PC-9 (cell line): ENCODE data around the gene HIKESHI. TPM values are rescaled to one million over a fixed set of nuclear protein-coding genes. Genes with fewer than 3 reads are reported as not detected.

Experiments
- BruUV-seq: library from RNA; stranded (reverse); fragments of 400-500 nt; replicated peaks from 2 replicates; lab custom pipeline; 2021; lab: Mats Ljungman, UMichigan
- CTCF ChIA-PET: fragments of 300-600 bp; sonication (Branson Sonifier 250); formaldehyde crosslinking; loops from one replicate; lab custom pipeline; 2022; ENCODE audit warnings: antibody characterized with exemption; lab: Charles Lee
- POLR2A ChIA-PET: fragments of 300-600 bp; sonication (Branson Sonifier 250); formaldehyde crosslinking; loops from one replicate; lab custom pipeline; 2022; ENCODE audit warnings: antibody characterized with exemption; ENCODE audit not compliant: unreplicated experiment; lab: Charles Lee
- DNase-seq, 2 experiments: peaks; one replicate each; pipeline versions ENCODE4 v3.0.0 to v3.0.0-alpha.2; 2015 to 2022; ENCODE audit warnings: mixed read lengths in 1 of 2
- H2AFZ ChIP-seq: fragments of 200-600 bp; sonication (generic); 2 replicates; pipeline ENCODE4 v1.8.1; 2017; ENCODE audit warnings: antibody characterized with exemption
- H3F3A ChIP-seq: fragments of 200-600 bp; sonication (generic); 2 replicates; pipeline ENCODE4 v1.8.1; 2017; ENCODE audit warnings: antibody characterized with exemption, mild to moderate bottlenecking, low read depth; ENCODE audit not compliant: insufficient read depth
- H3K27ac ChIP-seq: fragments of 200-600 bp; sonication (generic); 2 replicates; pipeline ENCODE4 v1.6.1; 2016; ENCODE audit warnings: mixed run types
- H3K27me3 ChIP-seq: fragments of 200-600 bp; sonication (generic); 2 replicates; pipeline ENCODE4 v1.6.1; 2016; ENCODE audit warnings: low read depth, mixed run types; ENCODE audit not compliant: insufficient read depth
- H3K36me3 ChIP-seq: fragments of 200-600 bp; sonication (generic); 2 replicates; pipeline ENCODE4 v1.6.1; 2016; ENCODE audit warnings: low read depth, mixed run types
- H3K4me1 ChIP-seq: fragments of 200-600 bp; sonication (generic); replicated peaks from 2 replicates; pipeline ENCODE4 v1.6.1; 2016; ENCODE audit warnings: mixed run types; ENCODE audit not compliant: insufficient read depth
- H3K4me2 ChIP-seq: fragments of 200-600 bp; sonication (generic); 2 replicates; pipeline ENCODE4 v1.6.1; 2017; ENCODE audit warnings: mixed run types
- H3K4me3 ChIP-seq: fragments of 200-600 bp; sonication (generic); 2 replicates; pipeline ENCODE4 v1.6.1; 2016; ENCODE audit warnings: mixed run types
- H3K79me2 ChIP-seq: fragments of 200-600 bp; sonication (generic); 2 replicates; pipeline ENCODE4 v1.6.1; 2017; ENCODE audit warnings: low read depth, mixed run types
- H3K9me2 ChIP-seq: fragments of 200-600 bp; sonication (generic); 2 replicates; pipeline ENCODE4 v1.8.1; 2017; ENCODE audit warnings: mild to moderate bottlenecking; ENCODE audit not compliant: insufficient read depth
- H3K9me3 ChIP-seq: fragments of 200-600 bp; sonication (generic); 2 replicates; pipeline ENCODE4 v1.8.1; 2016; ENCODE audit warnings: low read depth; ENCODE audit not compliant: insufficient read depth
- H4K20me1 ChIP-seq: fragments of 200-600 bp; sonication (generic); 2 replicates; pipeline ENCODE4 v1.8.1; 2017; ENCODE audit not compliant: insufficient read depth
- CTCF ChIP-seq: fragments of 200-600 bp; sonication (generic); conservative IDR thresholded peaks from 2 replicates; pipeline ENCODE4 v1.6.1; 2017; ENCODE audit warnings: mixed run types, antibody characterized with exemption, mild to moderate bottlenecking, moderate library complexity
- EZH2 ChIP-seq: fragments of 200-600 bp; sonication (generic); IDR thresholded peaks from 2 replicates; pipeline ENCODE4 v1.8.0; 2017; ENCODE audit warnings: antibody characterized with exemption, low read depth
- intact Hi-C: fragments of 100-400 bp; cut with micrococcal nuclease; formaldehyde crosslinking; loops from one replicate; pipeline ENCODE4 v1.10.0; 2022; ENCODE audit not compliant: unreplicated experiment
- total RNA-seq: library from RNA; stranded (reverse); gene quantifications from 2 replicates; pipeline ENCODE4 v1.2.3, GENCODE V29; 2021

HIKESHI gene
- total RNA-seq, 1 experiment from 2014 or later = 42.0 TPM

- no peak for DNase-seq
- TF ChIP-seq CTCF = no peak
- no peak for TF ChIP-seq EZH2
- ChIA-PET CTCF (no interaction called here), POLR2A (interaction anchor here (0.7 kb wide), 1 partner anchor 19 kb away, joined by 6 read pairs; no protein-coding TSS in a partner anchor)
- peaks cover 66% of the 10 kb centered on the region for H3K79me2 ChIP-seq
- H3K27me3 ChIP-seq = no peaks in the 10 kb centered on the region
- no peaks in the 10 kb centered on the region for H3K9me3 ChIP-seq
- peaks cover 12% of the 10 kb centered on the region for H4K20me1 ChIP-seq
- H3K4me2 ChIP-seq = no peak overlapping the region
- H3K9me2 ChIP-seq = no peaks in the 10 kb centered on the region
- peaks cover 47% of the 10 kb centered on the region for H3K36me3 ChIP-seq
- no peak overlapping the region for H2AFZ ChIP-seq
- no peak overlapping the region for H3K27ac ChIP-seq
- H3K4me3 ChIP-seq = no peak overlapping the region
- H3K4me1 ChIP-seq = no peaks in the 10 kb centered on the region
- 0 out of 2 replicates have a peak, but pooled peaks cover 26% of the 10 kb centered on the region for H3F3A ChIP-seq
- intact Hi-C loops = no loop called here
- BruUV-seq = no TSS peak
Measured at GRCh38 chr11:86269645-86270044, 32.4 kb upstream of the HIKESHI start.

- H3K9me3 ChIP-seq = no peaks in the 10 kb centered on the region
- BruUV-seq = no TSS peak
- H3K4me1 ChIP-seq = no peaks in the 10 kb centered on the region
- H4K20me1 ChIP-seq = peaks cover 20% of the 10 kb centered on the region
- H2AFZ ChIP-seq = no peak overlapping the region
- peak; percentile 48; the same call in 1 of the 2 replicates for TF ChIP-seq CTCF
- no peak for TF ChIP-seq EZH2
- no peaks in the 10 kb centered on the region for H3K27me3 ChIP-seq
- ChIA-PET POLR2A (no interaction called here), CTCF (no interaction called here)
- intact Hi-C loops = no loop called here
- H3K4me3 ChIP-seq = no peak overlapping the region
- no peaks in the 10 kb centered on the region for H3K9me2 ChIP-seq
- H3K27ac ChIP-seq = no peak overlapping the region
- H3K4me2 ChIP-seq = no peak overlapping the region
- H3K36me3 ChIP-seq = peaks cover 48% of the 10 kb centered on the region
- no peak for DNase-seq
- H3F3A ChIP-seq = 0 out of 2 replicates have a peak, but pooled peaks cover 4% of the 10 kb centered on the region
- H3K79me2 ChIP-seq = peaks cover 66% of the 10 kb centered on the region
Measured at GRCh38 chr11:86274503-86274902, 27.5 kb upstream of the HIKESHI start.

DNA sequence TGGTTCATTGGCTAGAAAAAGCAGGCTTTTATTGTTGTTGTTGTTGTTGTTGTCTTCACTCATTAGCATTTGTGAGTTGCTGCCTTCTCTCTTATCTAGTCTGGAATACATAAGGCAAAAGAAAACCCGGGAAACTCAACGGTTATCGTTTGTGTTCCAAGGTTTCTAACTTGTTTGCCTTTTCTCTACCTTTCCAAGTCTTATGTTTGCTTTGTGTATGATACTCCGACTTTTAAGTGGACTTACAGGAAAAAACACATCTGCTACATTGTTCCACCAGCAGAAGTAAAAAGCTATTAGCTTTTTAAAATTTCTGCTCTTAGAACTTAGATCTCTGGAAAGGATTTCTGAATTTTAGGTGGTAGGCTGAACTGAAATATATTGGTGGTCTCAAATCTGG, 27.0 kb upstream of the HIKESHI start:
- intact Hi-C loops = no loop called here

More for the DNA sequence above, 27.0 kb upstream of the HIKESHI start:
- 0 out of 2 replicates have a peak, but pooled peaks cover under 1% of the 10 kb centered on the region for H3F3A ChIP-seq
- POLR2A ChIA-PET = no interaction called here
- no peak overlapping the region for H3K4me3 ChIP-seq
- H3K27me3 ChIP-seq = no peaks in the 10 kb centered on the region
- H3K79me2 ChIP-seq = peaks cover 62% of the 10 kb centered on the region
- H3K4me2 ChIP-seq = no peak overlapping the region
- BruUV-seq = no TSS peak
- H4K20me1 ChIP-seq = peaks cover 20% of the 10 kb centered on the region
- no peaks in the 10 kb centered on the region for H3K9me2 ChIP-seq
- DNase-seq = no peak
- no peak overlapping the region for H3K27ac ChIP-seq
- H3K4me1 ChIP-seq = no peaks in the 10 kb centered on the region
- H3K36me3 ChIP-seq = peaks cover 48% of the 10 kb centered on the region
- CTCF ChIA-PET = no interaction called here
- no peak overlapping the region for H2AFZ ChIP-seq
- TF ChIP-seq CTCF (no peak), EZH2 (no peak)
- H3K9me3 ChIP-seq = no peaks in the 10 kb centered on the region
